Ovary (tissue), 3 donors: ENCODE data around the gene MAP7D1.

Experiments
- CTCF ChIP-seq, 3 donors: fragments of 450-650 bp in 2 of 3; fragments of 200-600 bp in 1 of 3; IDR thresholded peaks; one replicate each; pipeline versions ENCODE4 v1.5.1 to v1.8.0; 2016 to 2022; ENCODE audit warnings: antibody characterized with exemption in 3 of 3, mild to moderate bottlenecking in 1 of 3
- EP300 ChIP-seq: sonication (generic); formaldehyde crosslinking; IDR thresholded peaks from one replicate; pipeline ENCODE4 v1.6.1; 2017; ENCODE audit warnings: antibody characterized with exemption
- POLR2A ChIP-seq: fragments of 450-650 bp; IDR thresholded peaks from one replicate; pipeline ENCODE4 v1.6.1; 2017; ENCODE audit warnings: antibody characterized with exemption, mild to moderate bottlenecking, moderate library complexity
- donor health status: DM: no; HTN: no; CAD: no.

GRCh38 chr1:36154335-36154734 lies 1.6 kb upstream of the MAP7D1 start:
- TF ChIP-seq CTCF (IDR thresholded peaks at IDR 0.05) (no peak), POLR2A (no peak), EP300 (no peak)
